Neural progenitor cell (in vitro differentiated cells): ENCODE results near the gene HNRNPM. TPM values are rescaled to one million over a fixed set of nuclear protein-coding genes. Genes with fewer than 3 reads are reported as not detected.

Source experiments
- DNase-seq: peaks from one replicate; pipeline ENCODE4 v3.0.0-alpha.2; 2016; ENCODE audit warnings: low spot score
- H2AFZ ChIP-seq: fragments of 200-600 bp; sonication (generic); replicated peaks from 2 replicates; pipeline ENCODE4 v1.6.1; 2016; ENCODE audit warnings: antibody characterized with exemption
- H3F3A ChIP-seq: fragments of 200-600 bp; sonication (generic); 2 replicates; pipeline ENCODE4 v1.6.1; 2016; ENCODE audit warnings: antibody characterized with exemption, low read depth
- H3K27ac ChIP-seq: fragments of 200-600 bp; sonication (generic); 2 replicates; pipeline ENCODE4 v1.5.1; 2016; ENCODE audit warnings: mild to moderate bottlenecking
- H3K27me3 ChIP-seq: fragments of 200-600 bp; sonication (generic); 2 replicates; pipeline ENCODE4 v1.6.1; 2016; ENCODE audit warnings: mild to moderate bottlenecking, moderate library complexity
- H3K36me3 ChIP-seq: fragments of 200-600 bp; sonication (generic); 2 replicates; pipeline ENCODE4 v1.5.1; 2016
- H3K4me1 ChIP-seq: fragments of 200-600 bp; sonication (generic); 2 replicates; pipeline ENCODE4 v1.6.1; 2016; ENCODE audit warnings: mixed run types
- H3K4me2 ChIP-seq: fragments of 200-600 bp; sonication (generic); 2 replicates; pipeline ENCODE4 v1.6.1; 2016
- H3K4me3 ChIP-seq: fragments of 200-600 bp; sonication (generic); 2 replicates; pipeline ENCODE4 v1.5.1; 2016
- H3K79me2 ChIP-seq: fragments of 200-600 bp; sonication (generic); 2 replicates; pipeline ENCODE4 v1.6.1; 2016; ENCODE audit warnings: low read depth
- H3K9ac ChIP-seq: fragments of 200-600 bp; sonication (generic); 2 replicates; pipeline ENCODE4 v1.6.1; 2016
- H3K9me3 ChIP-seq: fragments of 200-600 bp; sonication (generic); 2 replicates; pipeline ENCODE4 v1.5.1; 2016; ENCODE audit warnings: low read depth
- H4K20me1 ChIP-seq: fragments of 200-600 bp; sonication (generic); 2 replicates; pipeline ENCODE4 v1.6.1; 2016; ENCODE audit warnings: low read depth
- H3K27ac Mint-ChIP-seq: 3 replicates; pipeline ENCODE4 v1.8.0; 2021; ENCODE audit warnings: mixed read lengths
- H3K27me3 Mint-ChIP-seq: 2 replicates; pipeline ENCODE4 v1.8.0; 2022; ENCODE audit warnings: low read depth, mild to moderate bottlenecking, inconsistent platforms, moderate library complexity, mixed read lengths; ENCODE audit not compliant: insufficient read depth
- H3K36me3 Mint-ChIP-seq: 3 replicates; pipeline ENCODE4 v1.8.0; 2021; ENCODE audit warnings: mixed read lengths
- H3K4me1 Mint-ChIP-seq: 3 replicates; pipeline ENCODE4 v1.8.0; 2021; ENCODE audit warnings: mixed read lengths
- H3K4me3 Mint-ChIP-seq: 3 replicates; pipeline ENCODE4 v1.8.0; 2021; ENCODE audit warnings: mild to moderate bottlenecking, moderate library complexity, mixed read lengths
- H3K9me3 Mint-ChIP-seq: 3 replicates; pipeline ENCODE4 v1.8.0; 2020; ENCODE audit warnings: mixed read lengths
- EZH2 ChIP-seq: fragments of 200-600 bp; sonication (generic); IDR thresholded peaks from 2 replicates; pipeline ENCODE4 v1.6.1; 2017; ENCODE audit warnings: antibody characterized with exemption, mild to moderate bottlenecking, moderate library complexity
- EZH2phosphoT487 ChIP-seq: fragments of 200-600 bp; sonication (generic); IDR thresholded peaks from 2 replicates; pipeline ENCODE4 v1.6.1; 2017; ENCODE audit warnings: antibody characterized with exemption
- total RNA-seq: library from RNA; depleted of rRNA; stranded (reverse); fragments of >200 nt; gene quantifications from 2 replicates; pipeline ENCODE4 v1.2.3, GENCODE V29; 2015; ENCODE audit warnings: low replicate concordance
- TF ChIP-seq, protein P1 (sequence below): fragments of 200-600 bp; sonication (generic); IDR thresholded peaks from 2 replicates; pipeline ENCODE4 v1.5.1; 2017; ENCODE audit warnings: antibody characterized with exemption, mild to moderate bottlenecking

HNRNPM gene
- total RNA-seq, 1 donor from 2014 or later: 118 TPM

DNA sequence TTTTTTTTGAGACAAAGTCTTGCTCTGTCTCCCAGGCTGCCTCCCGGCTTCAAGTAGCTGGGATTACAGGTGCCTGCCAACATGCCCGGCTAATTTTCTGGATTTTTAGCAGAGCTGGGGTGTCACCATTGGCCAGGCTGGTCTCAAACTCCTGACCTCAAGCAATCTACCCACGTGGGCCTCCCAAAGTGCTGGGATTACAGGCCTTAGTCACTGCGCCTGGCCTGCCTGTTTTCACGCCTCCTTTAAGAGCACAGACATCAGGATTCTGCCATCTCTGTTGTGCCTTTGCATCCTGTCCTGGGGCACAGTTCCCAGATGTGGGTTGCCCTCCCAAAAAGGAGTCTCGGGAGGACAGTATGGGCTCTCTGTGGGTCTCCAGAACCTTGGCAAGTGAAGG is 60.1 kb downstream of the HNRNPM start:
- no peak for TF ChIP-seq EZH2
- no peak for TF ChIP-seq EZH2phosphoT487
- TF ChIP-seq, protein P1, sequence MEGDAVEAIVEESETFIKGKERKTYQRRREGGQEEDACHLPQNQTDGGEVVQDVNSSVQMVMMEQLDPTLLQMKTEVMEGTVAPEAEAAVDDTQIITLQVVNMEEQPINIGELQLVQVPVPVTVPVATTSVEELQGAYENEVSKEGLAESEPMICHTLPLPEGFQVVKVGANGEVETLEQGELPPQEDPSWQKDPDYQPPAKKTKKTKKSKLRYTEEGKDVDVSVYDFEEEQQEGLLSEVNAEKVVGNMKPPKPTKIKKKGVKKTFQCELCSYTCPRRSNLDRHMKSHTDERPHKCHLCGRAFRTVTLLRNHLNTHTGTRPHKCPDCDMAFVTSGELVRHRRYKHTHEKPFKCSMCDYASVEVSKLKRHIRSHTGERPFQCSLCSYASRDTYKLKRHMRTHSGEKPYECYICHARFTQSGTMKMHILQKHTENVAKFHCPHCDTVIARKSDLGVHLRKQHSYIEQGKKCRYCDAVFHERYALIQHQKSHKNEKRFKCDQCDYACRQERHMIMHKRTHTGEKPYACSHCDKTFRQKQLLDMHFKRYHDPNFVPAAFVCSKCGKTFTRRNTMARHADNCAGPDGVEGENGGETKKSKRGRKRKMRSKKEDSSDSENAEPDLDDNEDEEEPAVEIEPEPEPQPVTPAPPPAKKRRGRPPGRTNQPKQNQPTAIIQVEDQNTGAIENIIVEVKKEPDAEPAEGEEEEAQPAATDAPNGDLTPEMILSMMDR: no peak
- peaks cover 24% of the 10 kb centered on the region for H3K4me1 Mint-ChIP-seq
- Histone ChIP-seq H3K27ac (no peak overlapping the region), H2AFZ (no peak overlapping the region), H3K27me3 (no peaks in the 10 kb centered on the region), H3K9ac (no peak overlapping the region), H3K4me3 (no peak overlapping the region), H3K4me1 (peaks cover 18% of the 10 kb centered on the region), H3F3A (peaks cover 33% of the 10 kb centered on the region), H4K20me1 (no peaks in the 10 kb centered on the region), H3K4me2 (peak overlapping the region; percentile 91), H3K9me3 (no peaks in the 10 kb centered on the region), H3K36me3 (no peaks in the 10 kb centered on the region), H3K79me2 (no peaks in the 10 kb centered on the region)
- no peak for DNase-seq
- H3K27me3 Mint-ChIP-seq: no peaks in the 10 kb centered on the region
- no peaks in the 10 kb centered on the region for H3K36me3 Mint-ChIP-seq
- H3K4me3 Mint-ChIP-seq: peak overlapping the region; percentile 72
- H3K27ac Mint-ChIP-seq: no peak overlapping the region
- no peaks in the 10 kb centered on the region for H3K9me3 Mint-ChIP-seq

DNA sequence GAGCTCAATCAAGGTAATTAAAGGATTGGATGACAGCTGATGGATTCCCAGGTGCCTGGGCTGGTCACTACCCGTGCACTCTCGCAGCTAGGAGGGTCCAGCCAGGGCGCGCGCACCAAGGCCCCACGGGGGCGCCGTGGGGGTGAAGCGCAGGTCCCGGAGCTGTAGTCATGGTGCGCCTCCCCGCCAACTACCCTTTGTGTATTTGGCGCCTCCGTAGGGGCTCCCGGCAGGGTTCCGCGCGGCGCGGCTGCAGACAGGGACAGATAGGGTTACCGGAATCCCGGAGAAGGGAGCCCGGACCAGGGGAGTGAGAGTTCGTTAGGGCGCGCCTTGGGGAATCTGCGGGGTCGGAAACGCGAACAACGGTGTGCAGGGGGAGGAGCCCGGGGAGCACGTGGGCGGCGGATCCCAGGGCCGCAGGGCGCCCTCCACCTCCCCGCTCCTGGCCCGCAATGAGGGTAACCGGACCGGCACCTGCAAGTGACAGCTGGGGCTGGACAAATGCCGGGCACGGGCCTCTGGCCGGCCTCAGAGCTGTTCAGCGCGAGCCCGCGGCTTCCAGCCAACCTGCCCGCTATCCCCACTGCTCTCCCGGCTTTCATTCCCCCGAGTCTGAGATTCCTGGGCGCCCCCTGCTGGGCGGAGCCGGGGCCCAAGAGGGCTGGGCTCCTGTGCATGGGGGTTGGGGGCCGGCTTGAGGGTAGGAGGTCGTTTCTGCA is 61.1 kb downstream of the HNRNPM start:
- TF ChIP-seq EZH2phosphoT487 (peak; percentile 22), EZH2 (peak; percentile 58)
- TF ChIP-seq, protein P1: peak; percentile 77
- H3K4me1 Mint-ChIP-seq: peaks cover 17% of the 10 kb centered on the region
- peak overlapping the region; percentile 60 for H3K27ac ChIP-seq
- no peak overlapping the region for H3K9ac ChIP-seq
- H3K9me3 Mint-ChIP-seq: no peaks in the 10 kb centered on the region
- H3K27me3 Mint-ChIP-seq: no peaks in the 10 kb centered on the region
- DNase-seq: peak; percentile 92
- no peaks in the 10 kb centered on the region for H4K20me1 ChIP-seq
- H3K4me3 Mint-ChIP-seq: peak overlapping the region; percentile 80
- peak overlapping the region; percentile 65 for H2AFZ ChIP-seq
- H3K79me2 ChIP-seq: no peaks in the 10 kb centered on the region
- peak overlapping the region; percentile 91 for H3K4me2 ChIP-seq
- H3K4me1 ChIP-seq: peaks cover 11% of the 10 kb centered on the region
- H3K27ac Mint-ChIP-seq: peak overlapping the region; percentile 59
- H3K9me3 ChIP-seq: no peaks in the 10 kb centered on the region
- peak overlapping the region; percentile 58 for H3K4me3 ChIP-seq
- H3K36me3 ChIP-seq: no peaks in the 10 kb centered on the region
- no peaks in the 10 kb centered on the region for H3K36me3 Mint-ChIP-seq
- H3F3A ChIP-seq: peaks cover 33% of the 10 kb centered on the region
- no peaks in the 10 kb centered on the region for H3K27me3 ChIP-seq

DNA sequence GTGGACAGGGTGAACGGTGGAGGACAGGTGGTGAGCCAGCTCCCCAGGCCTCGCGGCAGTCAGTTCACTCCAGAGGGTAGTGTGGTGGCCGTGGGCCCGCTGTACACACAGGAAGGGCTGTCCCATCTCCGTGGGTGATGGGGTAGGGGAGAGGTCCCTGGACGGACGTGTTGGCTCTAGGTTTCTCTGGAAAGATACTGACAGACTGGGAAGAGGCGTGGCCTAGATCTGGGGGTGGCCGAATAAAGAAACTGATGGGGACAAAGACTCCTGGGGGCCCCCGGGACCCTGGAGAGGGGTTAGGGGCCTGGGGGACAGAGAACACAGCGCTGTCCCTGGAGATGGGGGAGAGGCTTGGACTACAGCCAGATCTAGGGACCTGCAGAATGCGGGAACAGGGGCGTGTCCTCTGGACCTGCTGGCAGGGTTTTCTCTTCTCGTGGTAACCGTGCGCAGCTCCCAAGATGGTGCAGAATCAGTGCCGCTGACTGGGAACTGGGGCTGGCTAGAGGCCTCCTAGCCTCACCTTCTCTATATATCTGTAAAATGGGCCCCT is 61.7 kb downstream of the HNRNPM start:
- H2AFZ ChIP-seq: peak overlapping the region; percentile 65
- peak overlapping the region; percentile 59 for H3K27ac Mint-ChIP-seq

More for the DNA sequence above, 61.7 kb downstream of the HNRNPM start:
- no peaks in the 10 kb centered on the region for H3K79me2 ChIP-seq
- H3F3A ChIP-seq: peaks cover 33% of the 10 kb centered on the region
- Mint-ChIP-seq H3K27me3 (peaks cover 4% of the 10 kb centered on the region), H3K36me3 (no peaks in the 10 kb centered on the region), H3K4me1 (peaks cover 13% of the 10 kb centered on the region), H3K4me3 (peak overlapping the region; percentile 77), H3K9me3 (no peaks in the 10 kb centered on the region)
- TF ChIP-seq, protein P1: no peak
- TF ChIP-seq EZH2 (no peak), EZH2phosphoT487 (no peak)
- peak overlapping the region; percentile 58 for H3K4me3 ChIP-seq
- H3K27ac ChIP-seq: no peak overlapping the region
- peak; percentile 43 for DNase-seq
- H3K4me1 ChIP-seq: peaks cover 11% of the 10 kb centered on the region
- no peaks in the 10 kb centered on the region for H3K9me3 ChIP-seq
- H3K9ac ChIP-seq: no peak overlapping the region
- peak overlapping the region; percentile 91 for H3K4me2 ChIP-seq
- no peaks in the 10 kb centered on the region for H4K20me1 ChIP-seq
- H3K27me3 ChIP-seq: no peaks in the 10 kb centered on the region
- no peaks in the 10 kb centered on the region for H3K36me3 ChIP-seq
